GM21576 (cell line): ENCODE data around the gene CES3.
A peak's percentile ranks its signal among the peaks of the same experiment; 100 is the strongest.
"Not testable (repeated sequence)": the region's sequence is repeated elsewhere in the genome, so short reads cannot be mapped to it uniquely, and the experiment has no call there.

ENCODE experiments used
- ATAC-seq: cut with Tn5 transposase; IDR thresholded peaks from one replicate; pipeline ENCODE4 v1.9.1; 2021; ENCODE audit warnings: mild to moderate bottlenecking, moderate library complexity; ENCODE audit not compliant: unreplicated experiment

The CES3 gene

GRCh38 chr16:66964049-66964448 is 3.0 kb downstream of the CES3 start:
- ATAC-seq = no peak

GRCh38 chr16:66968847-66969246 is 7.8 kb downstream of the CES3 start:
- no peak for ATAC-seq

GRCh38 chr16:66970775-66971720 is 10.0 kb downstream of the CES3 start:
- ATAC-seq = no peak

GRCh38 chr16:66972983-66973382 is 11.9 kb downstream of the CES3 start:
- ATAC-seq = no peak

- no peak for ATAC-seq
Measured at GRCh38 chr16:66973716-66974115, 12.7 kb downstream of the CES3 start.

GRCh38 chr16:66974156-66974931 is 13.3 kb downstream of the CES3 start:
- not testable (repeated sequence) for ATAC-seq

GRCh38 chr16:66974932-66975246 is 13.8 kb downstream of the CES3 start:
- ATAC-seq = not testable (repeated sequence)

- ATAC-seq = no peak
Measured at GRCh38 chr16:66975302-66975893, 14.3 kb downstream of the CES3 start.

GRCh38 chr16:66976746-66977145 is 15.7 kb downstream of the CES3 start:
- ATAC-seq = no peak

- ATAC-seq = peak; percentile 66
Measured at GRCh38 chr16:66977341-66978113, 16.5 kb downstream of the CES3 start.

- no peak for ATAC-seq
Measured at GRCh38 chr16:66979011-66979717, 18.1 kb downstream of the CES3 start.

GRCh38 chr16:66983033-66983432 is 22.0 kb downstream of the CES3 start:
- no peak for ATAC-seq

GRCh38 chr16:66984892-66985311 is 23.8 kb downstream of the CES3 start:
- no peak for ATAC-seq

- ATAC-seq = no peak
Measured at GRCh38 chr16:66986559-66986958, 25.5 kb downstream of the CES3 start.

- ATAC-seq = no peak
Measured at GRCh38 chr16:66988197-66988788, 27.2 kb downstream of the CES3 start, which contains the start of gene CES4A. CES4A (plus strand) TSS chr16:66988589; CDS start chr16:66988773, 184 bp downstream.

- ATAC-seq = no peak
Measured at GRCh38 chr16:66991545-66992077, 30.5 kb downstream of the CES3 start.

- not testable (repeated sequence) for ATAC-seq
Measured at GRCh38 chr16:66993558-66993957, 32.5 kb downstream of the CES3 start.

GRCh38 chr16:66996324-66996982 is 35.4 kb downstream of the CES3 start:
- no peak for ATAC-seq

GRCh38 chr16:66996983-66997358 is 35.9 kb downstream of the CES3 start:
- no peak for ATAC-seq
